ENCODE measurements around the gene ZBED1. TPM values are rescaled to one million over a fixed set of nuclear protein-coding genes. Genes with fewer than 3 reads are reported as not detected.
A peak's percentile ranks its signal among the peaks of the same experiment; 100 is the strongest.

The ZBED1 gene
- total RNA-seq, 1 experiment from 2014 or later, result 45.1 TPM

- H3K4me3 Mint-ChIP-seq, result no peak overlapping the region
- ChIA-PET POLR2A (no interaction called here), CTCF (no interaction called here)
- H3K27ac Mint-ChIP-seq, result no peak overlapping the region
- DNase-seq (ENCODE audit: low spot score), result peak; percentile 6
- no peaks in the 10 kb centered on the region for H3K27me3 Mint-ChIP-seq (ENCODE audit: low read depth)
- TF ChIP-seq, protein P1, sequence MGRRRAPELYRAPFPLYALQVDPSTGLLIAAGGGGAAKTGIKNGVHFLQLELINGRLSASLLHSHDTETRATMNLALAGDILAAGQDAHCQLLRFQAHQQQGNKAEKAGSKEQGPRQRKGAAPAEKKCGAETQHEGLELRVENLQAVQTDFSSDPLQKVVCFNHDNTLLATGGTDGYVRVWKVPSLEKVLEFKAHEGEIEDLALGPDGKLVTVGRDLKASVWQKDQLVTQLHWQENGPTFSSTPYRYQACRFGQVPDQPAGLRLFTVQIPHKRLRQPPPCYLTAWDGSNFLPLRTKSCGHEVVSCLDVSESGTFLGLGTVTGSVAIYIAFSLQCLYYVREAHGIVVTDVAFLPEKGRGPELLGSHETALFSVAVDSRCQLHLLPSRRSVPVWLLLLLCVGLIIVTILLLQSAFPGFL (CRISPR knock-in tag; IDR thresholded peaks at IDR 0.05; ENCODE audit: borderline replicate concordance), result no peak
- no peak for TF ChIP-seq ZNF396 (CRISPR knock-in tag; IDR thresholded peaks at IDR 0.05; ENCODE audit: borderline replicate concordance)
- H3K36me3 Mint-ChIP-seq, result peaks cover 47% of the 10 kb centered on the region
- no peaks in the 10 kb centered on the region for H3K9me3 Mint-ChIP-seq
- peaks cover 44% of the 10 kb centered on the region for H3K4me1 Mint-ChIP-seq
- ATAC-seq, result no peak
Observed at GRCh38 chrX:2488621-2489285, 12.0 kb downstream of the ZBED1 start.

- DNase-seq (ENCODE audit: low spot score), result no peak
- no peak overlapping the region for H3K4me3 Mint-ChIP-seq
- H3K9me3 Mint-ChIP-seq, result no peaks in the 10 kb centered on the region
- peak overlapping the region; percentile 83 for H3K27ac Mint-ChIP-seq
- ATAC-seq, result no peak
- CTCF ChIA-PET, result no interaction called here
- POLR2A ChIA-PET, result no interaction called here
- H3K27me3 Mint-ChIP-seq (ENCODE audit: low read depth), result no peaks in the 10 kb centered on the region
- TF ChIP-seq FOXJ3 (CRISPR knock-in tag; IDR thresholded peaks at IDR 0.05; ENCODE audit: borderline replicate concordance), result no peak
- no peak for TF ChIP-seq NR2C2 (CRISPR knock-in tag; IDR thresholded peaks at IDR 0.05)
- TF ChIP-seq GABPB1 (CRISPR knock-in tag; IDR thresholded peaks at IDR 0.05), result no peak
- TF ChIP-seq PRRX2 (CRISPR knock-in tag; IDR thresholded peaks at IDR 0.05), result no peak
- no peak for TF ChIP-seq ARID4B (CRISPR knock-in tag; IDR thresholded peaks at IDR 0.05; ENCODE audit: borderline replicate concordance)
- no peak for TF ChIP-seq AR (CRISPR knock-in tag; IDR thresholded peaks at IDR 0.05)
- TF ChIP-seq ATF1 (CRISPR knock-in tag; IDR thresholded peaks at IDR 0.05), result no peak
- TF ChIP-seq ELF4 (CRISPR knock-in tag; IDR thresholded peaks at IDR 0.05; ENCODE audit: low read depth), result no peak
- TF ChIP-seq, protein P2, sequence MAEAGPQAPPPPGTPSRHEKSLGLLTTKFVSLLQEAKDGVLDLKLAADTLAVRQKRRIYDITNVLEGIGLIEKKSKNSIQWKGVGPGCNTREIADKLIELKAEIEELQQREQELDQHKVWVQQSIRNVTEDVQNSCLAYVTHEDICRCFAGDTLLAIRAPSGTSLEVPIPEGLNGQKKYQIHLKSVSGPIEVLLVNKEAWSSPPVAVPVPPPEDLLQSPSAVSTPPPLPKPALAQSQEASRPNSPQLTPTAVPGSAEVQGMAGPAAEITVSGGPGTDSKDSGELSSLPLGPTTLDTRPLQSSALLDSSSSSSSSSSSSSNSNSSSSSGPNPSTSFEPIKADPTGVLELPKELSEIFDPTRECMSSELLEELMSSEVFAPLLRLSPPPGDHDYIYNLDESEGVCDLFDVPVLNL (CRISPR knock-in tag; IDR thresholded peaks at IDR 0.05; ENCODE audit: borderline replicate concordance, low read depth), result no peak
- TF ChIP-seq, protein P3, sequence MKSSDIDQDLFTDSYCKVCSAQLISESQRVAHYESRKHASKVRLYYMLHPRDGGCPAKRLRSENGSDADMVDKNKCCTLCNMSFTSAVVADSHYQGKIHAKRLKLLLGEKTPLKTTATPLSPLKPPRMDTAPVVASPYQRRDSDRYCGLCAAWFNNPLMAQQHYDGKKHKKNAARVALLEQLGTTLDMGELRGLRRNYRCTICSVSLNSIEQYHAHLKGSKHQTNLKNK (CRISPR knock-in tag; IDR thresholded peaks at IDR 0.05), result no peak
- TF ChIP-seq ATF3 (CRISPR knock-in tag; conservative IDR thresholded peaks at IDR 0.05), result no peak
- TF ChIP-seq CREB1 (CRISPR knock-in tag; IDR thresholded peaks at IDR 0.05), result no peak
- no peak for TF ChIP-seq ZNF423 (CRISPR knock-in tag; IDR thresholded peaks at IDR 0.05)
- no peak for TF ChIP-seq SP1 (CRISPR knock-in tag; conservative IDR thresholded peaks at IDR 0.05)
- TF ChIP-seq, protein P4, sequence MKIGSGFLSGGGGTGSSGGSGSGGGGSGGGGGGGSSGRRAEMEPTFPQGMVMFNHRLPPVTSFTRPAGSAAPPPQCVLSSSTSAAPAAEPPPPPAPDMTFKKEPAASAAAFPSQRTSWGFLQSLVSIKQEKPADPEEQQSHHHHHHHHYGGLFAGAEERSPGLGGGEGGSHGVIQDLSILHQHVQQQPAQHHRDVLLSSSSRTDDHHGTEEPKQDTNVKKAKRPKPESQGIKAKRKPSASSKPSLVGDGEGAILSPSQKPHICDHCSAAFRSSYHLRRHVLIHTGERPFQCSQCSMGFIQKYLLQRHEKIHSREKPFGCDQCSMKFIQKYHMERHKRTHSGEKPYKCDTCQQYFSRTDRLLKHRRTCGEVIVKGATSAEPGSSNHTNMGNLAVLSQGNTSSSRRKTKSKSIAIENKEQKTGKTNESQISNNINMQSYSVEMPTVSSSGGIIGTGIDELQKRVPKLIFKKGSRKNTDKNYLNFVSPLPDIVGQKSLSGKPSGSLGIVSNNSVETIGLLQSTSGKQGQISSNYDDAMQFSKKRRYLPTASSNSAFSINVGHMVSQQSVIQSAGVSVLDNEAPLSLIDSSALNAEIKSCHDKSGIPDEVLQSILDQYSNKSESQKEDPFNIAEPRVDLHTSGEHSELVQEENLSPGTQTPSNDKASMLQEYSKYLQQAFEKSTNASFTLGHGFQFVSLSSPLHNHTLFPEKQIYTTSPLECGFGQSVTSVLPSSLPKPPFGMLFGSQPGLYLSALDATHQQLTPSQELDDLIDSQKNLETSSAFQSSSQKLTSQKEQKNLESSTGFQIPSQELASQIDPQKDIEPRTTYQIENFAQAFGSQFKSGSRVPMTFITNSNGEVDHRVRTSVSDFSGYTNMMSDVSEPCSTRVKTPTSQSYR (CRISPR knock-in tag; IDR thresholded peaks at IDR 0.05), result no peak
- TF ChIP-seq KAT7 (CRISPR knock-in tag; IDR thresholded peaks at IDR 0.05; ENCODE audit: borderline replicate concordance), result no peak
- TF ChIP-seq ESRRA (CRISPR knock-in tag; IDR thresholded peaks at IDR 0.05; ENCODE audit: borderline replicate concordance), result no peak
- no peak for TF ChIP-seq NFYB (CRISPR knock-in tag; conservative IDR thresholded peaks at IDR 0.05; ENCODE audit: low read depth)
- TF ChIP-seq ZNF416 (CRISPR knock-in tag; IDR thresholded peaks at IDR 0.05), result no peak
- peaks cover 43% of the 10 kb centered on the region for H3K4me1 Mint-ChIP-seq
- peaks cover 47% of the 10 kb centered on the region for H3K36me3 Mint-ChIP-seq
Observed at GRCh38 chrX:2487366-2487765, 13.4 kb downstream of the ZBED1 start.
